RWPE2 (cell line): Measurements from ENCODE around the gene UBIAD1.

Source experiments
- ATAC-seq: fragments of 200-7000 bp; cut with Tn5 transposase; 3 replicates; pipeline ENCODE4 v1.9.1; 2021; ENCODE audit warnings: low read depth
- DNase-seq: peaks from one replicate; pipeline ENCODE4 v3.0.0-alpha.2; 2020; ENCODE audit warnings: low spot score
- H3K27ac ChIP-seq: fragments of 450-650 bp; 2 replicates; pipeline ENCODE4 v1.5.1; 2017; ENCODE audit warnings: mild to moderate bottlenecking; ENCODE audit not compliant: poor library complexity, severe bottlenecking
- H3K27me3 ChIP-seq: fragments of 250-450 bp; sonication (Bioruptor Pico); 2 replicates; pipeline ENCODE4 v1.5.1; 2021; ENCODE audit warnings: mild to moderate bottlenecking, moderate library complexity; ENCODE audit not compliant: insufficient read depth, poor library complexity, severe bottlenecking
- H3K36me3 ChIP-seq: fragments of 250-450 bp; sonication (Bioruptor Pico); 2 replicates; pipeline ENCODE4 v1.5.1; 2020; ENCODE audit warnings: low read depth, mild to moderate bottlenecking, moderate library complexity
- H3K4me1 ChIP-seq: fragments of 250-450 bp; sonication (Bioruptor Pico); 2 replicates; pipeline ENCODE4 v1.5.1; 2021; ENCODE audit warnings: mild to moderate bottlenecking, moderate library complexity; ENCODE audit not compliant: insufficient read depth, poor library complexity, severe bottlenecking
- H3K4me3 ChIP-seq: fragments of 250-450 bp; sonication (Bioruptor Pico); 2 replicates; pipeline ENCODE4 v1.5.1; 2021; ENCODE audit warnings: mild to moderate bottlenecking, moderate library complexity; ENCODE audit not compliant: severe bottlenecking
- H3K9me3 ChIP-seq: fragments of 250-450 bp; sonication (Bioruptor Pico); 2 replicates; pipeline ENCODE4 v1.5.1; 2021; ENCODE audit warnings: mild to moderate bottlenecking, moderate library complexity; ENCODE audit not compliant: severe bottlenecking
- CTCF ChIP-seq: fragments of 450-650 bp; IDR thresholded peaks from one replicate; pipeline ENCODE4 v1.5.1; 2017; ENCODE audit warnings: mild to moderate bottlenecking, moderate library complexity; ENCODE audit not compliant: poor library complexity, severe bottlenecking

Gene UBIAD1

DNA sequence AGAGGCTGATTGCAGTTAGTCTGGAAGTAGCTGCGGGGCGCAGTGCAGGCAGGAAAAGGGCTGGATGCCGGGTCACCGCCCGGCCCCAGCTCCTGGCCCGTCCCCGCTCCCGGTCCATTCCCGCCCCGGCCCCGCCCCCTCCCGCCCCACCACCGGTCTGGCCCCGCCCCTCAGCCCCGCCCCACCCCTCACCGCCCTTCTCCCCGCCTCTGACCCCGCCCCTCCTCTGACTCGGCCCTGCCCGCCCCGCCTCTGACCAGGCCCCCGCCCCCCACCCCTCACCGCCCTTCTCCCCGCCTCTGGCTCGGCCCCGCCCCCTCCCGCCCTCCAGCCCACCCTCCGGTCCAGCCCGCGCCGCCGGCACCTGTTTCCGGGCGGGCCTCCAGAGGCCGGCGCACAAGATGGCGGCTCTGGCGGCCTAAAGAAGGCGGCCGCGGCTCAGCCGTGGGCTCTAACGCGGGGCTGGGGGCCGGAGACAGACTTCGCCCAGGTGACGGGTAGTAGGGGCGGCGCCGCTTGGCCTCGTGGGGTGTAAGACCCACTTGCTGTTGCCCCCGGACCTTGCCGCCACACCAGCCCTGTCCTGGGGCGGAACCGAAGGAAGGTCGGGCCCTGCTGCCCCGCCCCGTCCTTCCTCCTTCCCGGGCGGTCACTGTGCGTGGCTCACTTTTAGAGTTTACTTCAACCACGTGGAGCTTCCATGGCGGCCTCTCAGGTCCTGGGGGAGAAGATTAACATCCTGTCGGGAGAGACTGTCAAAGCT is at the start of gene UBIAD1:
Gene UBIAD1, plus strand, starts transcription at position 367 of the 763 bp plus-strand sequence. Its CDS starts 334 bp downstream, at position 701.
- H3K27me3 ChIP-seq: no peaks in the 10 kb centered on the region
- no peaks in the 10 kb centered on the region for H3K9me3 ChIP-seq
- peak within 1 kb of the TSS; percentile 53 for H3K27ac ChIP-seq
- DNase-seq (peak; percentile 79), ATAC-seq (peak; percentile 92)
- peak within 1 kb of the TSS; percentile 84 for H3K4me3 ChIP-seq
- H3K4me1 ChIP-seq: peaks cover 4% of the 10 kb centered on the region
- H3K36me3 ChIP-seq: peaks cover 11% of the 10 kb centered on the region; the same call in 1 of the 2 replicates
- TF ChIP-seq CTCF: peak; percentile 27

GRCh38 chr1:11227106-11228077 is 45.6 kb upstream of the UBIAD1 start:
- ATAC-seq: no peak
- no peak overlapping the region for H3K27ac ChIP-seq
- no peak overlapping the region for H3K4me3 ChIP-seq
- no peak for TF ChIP-seq CTCF
- no peaks in the 10 kb centered on the region for H3K4me1 ChIP-seq
- H3K36me3 ChIP-seq: peaks cover 90% of the 10 kb centered on the region
- H3K27me3 ChIP-seq: no peaks in the 10 kb centered on the region
- DNase-seq: no peak
- H3K9me3 ChIP-seq: no peaks in the 10 kb centered on the region

DNA sequence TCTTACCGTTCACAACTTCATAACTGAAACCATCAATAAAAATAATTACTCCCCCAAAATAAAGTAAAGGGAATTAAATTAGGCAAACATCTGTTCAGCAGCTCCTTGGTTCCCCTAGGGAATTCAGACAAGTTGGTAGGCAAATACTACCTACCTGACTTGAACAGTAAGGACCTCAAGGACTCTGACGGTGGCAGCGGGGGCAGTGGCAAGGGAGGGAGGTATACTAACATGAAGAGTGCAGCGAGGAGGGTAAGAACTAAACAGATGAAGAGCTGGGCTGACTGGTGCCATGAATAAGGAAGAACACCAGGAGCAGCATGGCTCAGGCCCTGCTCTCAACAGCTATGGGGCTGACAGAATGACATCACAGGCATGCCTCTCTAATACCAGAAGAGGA is 43.8 kb upstream of the UBIAD1 start:
- no peak for ATAC-seq
- no peak for TF ChIP-seq CTCF
- no peak for DNase-seq
- H3K9me3 ChIP-seq: no peaks in the 10 kb centered on the region
- H3K36me3 ChIP-seq: peaks cover 92% of the 10 kb centered on the region
- H3K4me3 ChIP-seq: no peak overlapping the region
- H3K27ac ChIP-seq: no peak overlapping the region
- no peaks in the 10 kb centered on the region for H3K4me1 ChIP-seq
- H3K27me3 ChIP-seq: no peaks in the 10 kb centered on the region

DNA sequence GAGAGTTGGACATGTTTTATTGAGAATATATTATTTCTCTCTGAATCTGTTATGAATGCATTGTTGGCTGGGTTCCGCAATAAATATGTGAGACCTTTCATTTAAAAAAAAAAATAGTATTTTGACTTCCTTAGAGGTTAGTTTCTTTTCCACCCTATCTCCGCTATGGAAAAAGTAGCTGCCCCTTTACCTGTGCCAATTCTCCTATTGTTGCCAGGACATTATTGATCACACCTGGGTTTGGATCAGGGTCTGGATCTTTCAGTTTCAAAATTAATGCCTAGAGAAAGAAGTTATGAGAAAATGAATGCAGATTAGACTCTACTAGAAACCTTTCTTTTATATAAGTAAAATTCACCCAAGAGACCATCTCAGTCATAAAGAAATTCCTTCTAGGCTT is 39.8 kb upstream of the UBIAD1 start:
- no peak for TF ChIP-seq CTCF
- DNase-seq (no peak), ATAC-seq (no peak)
- no peaks in the 10 kb centered on the region for H3K27me3 ChIP-seq
- H3K27ac ChIP-seq: no peak overlapping the region
- H3K9me3 ChIP-seq: no peaks in the 10 kb centered on the region
- no peaks in the 10 kb centered on the region for H3K4me1 ChIP-seq
- H3K36me3 ChIP-seq: peaks cover 89% of the 10 kb centered on the region
- no peak overlapping the region for H3K4me3 ChIP-seq
